Activated CD4-positive, CD25-positive, alpha-beta regulatory T cell treated with anti-CD3 and anti-CD28 coated beads, Interleukin-2, amount 50 U/mL, for 16 hours (primary cell): ENCODE measurements around the gene ZCWPW1.
A peak's percentile ranks its signal among the peaks of the same experiment; 100 is the strongest.

Experiments
- DNase-seq: peaks from one replicate; pipeline ENCODE4 v3.0.0-alpha.2; 2020; ENCODE audit warnings: low read depth, low spot score

ZCWPW1 gene

DNA sequence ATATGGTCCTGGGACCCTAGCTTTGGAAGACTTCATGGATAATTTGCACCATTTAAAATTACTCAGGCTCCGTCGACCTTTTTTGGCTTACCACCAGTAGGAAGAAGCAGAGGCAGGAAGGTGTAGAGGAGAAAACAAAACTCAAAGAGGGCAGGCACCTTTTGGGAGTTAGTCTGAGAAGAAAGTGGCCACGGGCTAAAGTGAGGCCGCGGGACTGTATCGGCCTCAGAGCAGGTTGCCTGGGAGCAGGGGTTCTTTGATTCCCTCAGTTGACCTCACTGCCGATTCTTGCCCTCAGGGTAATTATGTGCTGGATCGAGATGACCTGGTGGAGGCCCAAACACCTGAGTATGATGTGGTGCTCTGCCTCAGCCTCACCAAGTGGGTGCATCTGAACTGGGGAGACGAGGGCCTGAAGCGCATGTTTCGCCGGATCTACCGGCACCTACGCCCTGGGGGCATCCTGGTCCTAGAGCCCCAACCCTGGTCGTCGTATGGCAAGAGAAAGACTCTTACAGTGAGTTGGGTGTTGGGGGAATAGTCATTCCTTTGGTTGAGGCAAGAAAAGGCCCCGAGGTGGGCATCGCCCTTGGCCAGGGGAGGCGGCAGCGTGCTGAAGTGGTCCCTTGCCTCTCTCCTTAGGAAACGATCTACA, 4.2 kb upstream of the ZCWPW1 start:
- no peak for DNase-seq

DNA sequence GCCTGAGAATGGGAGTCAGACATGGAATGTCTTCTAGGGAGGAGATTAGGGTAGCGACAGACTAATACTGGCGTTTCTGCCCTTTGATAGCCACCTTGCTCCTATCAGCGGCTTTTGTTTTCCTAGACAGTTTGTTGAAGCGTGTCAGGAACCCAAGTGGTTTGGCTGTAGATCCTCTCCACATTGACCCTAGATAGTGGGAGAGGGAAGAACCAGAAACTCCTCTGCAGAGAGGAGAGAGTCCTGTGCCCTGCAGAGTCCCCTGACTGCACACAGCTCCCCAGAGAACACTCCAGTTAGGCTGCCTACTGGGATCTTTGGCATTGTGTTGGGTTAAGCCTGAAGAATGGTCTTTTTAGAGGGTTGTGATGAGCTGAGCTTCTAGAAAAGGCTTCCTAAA, 3.5 kb upstream of the ZCWPW1 start:
- DNase-seq: no peak

DNA sequence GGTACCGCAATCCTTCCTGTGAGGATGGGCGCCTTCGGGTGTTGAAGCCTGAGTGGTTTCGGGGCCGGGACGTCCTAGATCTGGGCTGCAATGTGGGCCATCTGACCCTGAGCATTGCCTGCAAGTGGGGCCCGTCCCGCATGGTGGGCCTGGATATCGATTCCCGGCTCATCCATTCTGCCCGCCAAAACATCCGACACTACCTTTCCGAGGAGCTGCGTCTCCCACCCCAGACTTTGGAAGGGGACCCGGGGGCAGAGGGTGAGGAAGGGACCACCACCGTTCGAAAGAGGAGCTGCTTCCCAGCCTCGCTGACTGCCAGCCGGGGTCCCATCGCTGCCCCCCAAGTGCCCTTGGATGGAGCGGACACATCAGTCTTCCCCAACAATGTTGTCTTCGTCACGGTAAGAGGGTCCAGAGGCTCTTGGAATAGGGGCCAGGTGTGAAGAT, 2.8 kb upstream of the ZCWPW1 start:
- no peak for DNase-seq

DNA sequence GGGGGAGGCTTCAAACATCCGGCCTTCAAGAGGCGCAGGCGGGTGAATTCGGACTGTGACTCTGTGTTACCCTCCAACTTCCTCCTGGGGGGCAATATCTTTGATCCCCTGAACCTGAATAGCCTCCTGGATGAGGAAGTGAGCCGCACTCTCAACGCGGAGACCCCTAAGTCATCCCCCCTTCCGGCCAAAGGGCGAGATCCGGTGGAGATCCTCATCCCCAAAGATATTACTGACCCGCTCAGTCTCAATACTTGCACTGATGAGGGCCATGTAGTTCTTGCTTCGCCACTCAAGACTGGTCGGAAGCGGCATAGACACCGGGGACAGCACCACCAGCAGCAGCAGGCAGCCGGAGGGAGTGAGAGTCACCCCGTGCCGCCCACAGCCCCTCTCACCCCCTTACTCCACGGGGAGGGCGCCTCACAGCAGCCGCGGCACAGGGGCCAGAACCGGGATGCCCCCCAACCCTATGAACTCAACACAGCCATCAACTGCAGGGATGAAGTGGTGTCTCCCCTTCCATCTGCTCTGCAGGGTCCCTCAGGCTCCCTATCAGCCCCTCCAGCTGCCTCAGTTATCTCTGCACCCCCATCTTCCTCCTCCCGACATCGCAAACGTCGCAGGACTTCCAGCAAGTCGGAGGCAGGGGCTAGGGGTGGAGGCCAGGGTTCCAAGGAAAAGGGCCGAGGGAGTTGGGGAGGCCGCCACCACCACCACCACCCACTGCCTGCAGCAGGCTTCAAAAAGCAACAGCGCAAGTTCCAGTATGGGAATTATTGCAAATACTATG, 2.2 kb upstream of the ZCWPW1 start:
- no peak for DNase-seq

DNA sequence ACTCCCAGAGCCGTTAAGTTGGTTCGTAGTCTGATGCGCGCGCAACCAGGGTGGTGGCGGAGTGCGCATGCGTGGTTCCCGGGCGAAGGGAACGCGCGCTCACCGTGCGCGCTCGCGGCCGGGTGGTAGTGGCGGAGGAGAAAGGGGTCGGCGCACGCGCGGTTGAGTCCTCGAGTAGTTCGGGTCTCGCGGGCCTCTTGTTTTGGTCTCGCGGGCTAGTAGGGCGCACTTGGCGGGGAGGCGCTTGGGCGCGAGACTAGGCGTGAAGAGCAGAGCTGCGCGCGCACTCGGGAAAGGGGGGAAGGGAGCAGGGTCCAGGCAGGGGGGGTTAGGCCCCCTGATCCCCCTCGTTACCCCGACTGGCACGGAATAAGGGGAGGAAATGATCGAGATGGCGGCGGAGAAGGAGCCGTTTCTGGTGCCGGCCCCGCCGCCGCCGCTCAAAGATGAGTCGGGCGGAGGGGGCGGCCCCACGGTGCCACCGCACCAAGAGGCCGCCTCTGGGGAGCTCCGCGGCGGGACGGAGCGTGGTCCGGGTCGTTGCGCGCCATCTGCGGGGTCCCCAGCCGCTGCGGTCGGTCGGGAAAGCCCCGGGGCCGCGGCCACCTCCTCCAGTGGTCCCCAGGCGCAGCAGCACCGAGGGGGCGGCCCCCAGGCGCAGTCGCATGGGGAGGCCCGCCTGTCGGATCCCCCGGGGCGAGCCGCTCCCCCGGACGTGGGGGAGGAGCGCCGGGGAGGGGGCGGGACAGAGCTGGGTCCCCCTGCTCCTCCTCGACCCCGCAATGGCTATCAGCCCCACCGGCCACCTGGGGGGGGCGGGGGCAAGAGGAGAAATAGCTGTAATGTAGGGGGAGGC, 1.4 kb upstream of the ZCWPW1 start, which contains the start of gene MEPCE:
MEPCE (plus strand) TSS at position 195 of the 856 bp plus-strand sequence; CDS start at position 383, 188 bp downstream.
- peak; percentile 90 for DNase-seq

DNA sequence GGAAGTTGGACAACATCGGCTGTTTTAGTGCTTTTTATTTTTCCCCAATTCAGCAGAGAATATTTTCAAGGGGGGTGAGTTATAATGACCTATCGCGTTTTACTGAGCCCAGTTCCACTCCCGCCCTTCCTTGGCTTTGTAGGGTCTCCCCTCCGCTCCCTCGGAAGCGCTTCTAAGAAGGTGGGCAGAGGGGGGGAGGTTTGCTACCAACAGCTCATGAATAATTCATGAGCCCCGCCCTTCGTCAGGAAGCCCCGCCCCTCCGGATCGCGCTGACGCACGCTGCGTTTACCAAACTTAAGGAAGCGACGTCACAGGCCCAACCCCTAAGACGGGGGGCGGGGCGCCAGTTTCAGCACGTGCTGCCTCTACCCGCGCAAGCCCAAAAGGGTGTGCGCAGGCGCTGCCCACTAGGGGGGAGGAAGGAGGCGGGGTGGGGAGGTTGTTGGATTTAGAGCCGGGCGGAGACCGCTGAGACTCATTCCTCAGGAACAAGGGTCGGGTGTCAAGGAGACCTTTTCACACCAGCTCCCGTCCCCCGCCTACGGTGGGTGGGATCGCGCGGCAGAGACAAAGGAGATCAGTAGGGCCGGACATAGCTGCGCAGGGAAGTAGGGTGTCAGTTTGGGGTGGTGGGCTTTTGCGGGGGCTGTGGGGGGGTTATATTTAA, 599 bp upstream of the ZCWPW1 start:
- DNase-seq: peak; percentile 100

DNA sequence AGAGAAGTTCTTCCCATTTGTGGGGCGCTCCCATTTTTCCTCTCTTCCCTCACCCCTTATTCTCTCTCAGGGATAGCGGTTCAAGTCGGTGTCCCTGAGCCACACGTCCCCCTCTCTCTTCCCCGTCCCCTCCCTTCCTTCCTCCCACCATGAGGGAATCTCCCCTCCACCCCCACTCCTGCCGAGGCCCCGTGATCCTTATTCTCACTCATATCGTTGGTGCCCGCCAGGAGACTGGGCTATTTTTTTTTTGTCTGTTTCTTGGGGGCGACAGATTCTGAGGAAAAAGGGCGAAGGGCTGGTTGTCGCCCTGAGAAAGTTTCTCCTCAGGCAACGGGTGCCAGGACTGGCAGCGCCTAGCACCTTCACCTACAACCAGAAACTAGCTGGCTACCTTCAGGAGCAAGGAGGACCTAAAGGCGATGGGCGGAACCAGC, 723 bp downstream of the ZCWPW1 start:
- DNase-seq: no peak

DNA sequence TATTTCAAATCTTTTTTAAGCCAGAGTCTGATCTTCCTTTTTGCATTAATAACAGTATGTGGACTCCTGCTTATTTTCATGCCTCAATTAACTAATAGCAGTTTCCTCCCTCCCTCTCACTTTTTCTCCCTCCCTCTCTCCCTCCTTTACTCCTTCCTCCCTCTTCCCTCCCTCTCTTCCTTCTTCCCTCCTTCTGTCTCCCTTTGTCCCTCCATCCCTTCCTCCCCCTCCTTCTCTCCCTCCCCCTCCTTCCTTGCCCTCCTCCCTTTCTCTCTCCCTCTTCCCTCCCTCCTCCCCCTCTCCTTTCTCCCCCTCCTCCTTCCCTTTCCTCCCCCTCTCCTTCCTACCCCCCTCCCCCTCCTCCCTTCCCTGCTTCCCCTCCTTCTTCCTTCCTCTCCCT, 2.0 kb downstream of the ZCWPW1 start:
- no peak for DNase-seq

DNA sequence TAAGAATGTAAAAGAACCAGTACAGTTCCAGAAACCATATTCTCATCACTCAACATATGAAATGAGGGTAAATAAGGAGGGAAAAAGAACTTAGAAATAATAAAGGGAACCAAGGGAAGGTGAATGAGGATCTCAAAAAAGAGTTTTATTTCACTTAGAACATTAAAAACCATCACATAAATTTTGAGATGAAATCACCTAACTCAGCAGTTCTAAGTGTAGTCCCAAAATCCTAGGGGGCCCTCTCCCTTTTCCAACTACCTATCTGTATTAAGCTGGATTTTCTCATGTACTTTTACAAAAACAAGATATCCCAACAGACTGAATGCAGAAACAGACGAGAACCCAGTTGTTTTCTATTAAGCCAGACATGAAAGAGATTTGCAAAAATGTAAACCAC, 3.2 kb downstream of the ZCWPW1 start:
- no peak for DNase-seq

DNA sequence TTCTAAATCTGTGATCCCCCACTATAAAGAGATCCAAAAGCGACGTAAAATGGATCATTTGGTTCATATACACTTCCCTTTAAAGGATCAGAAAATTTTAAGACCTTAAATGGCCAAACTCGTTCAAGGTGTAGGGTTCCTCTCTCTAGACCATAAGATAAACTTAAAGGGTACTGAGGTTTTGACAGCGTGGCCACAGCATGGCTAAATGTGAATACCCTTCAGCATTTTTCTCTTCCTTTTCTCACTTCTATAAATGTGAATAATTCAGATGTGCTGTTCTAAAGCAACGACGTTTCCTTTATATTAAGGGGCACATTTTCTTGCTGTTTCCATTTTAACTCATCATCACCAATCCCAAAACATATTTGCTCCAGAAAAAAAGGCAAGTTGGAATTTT, 5.2 kb downstream of the ZCWPW1 start:
- no peak for DNase-seq

DNA sequence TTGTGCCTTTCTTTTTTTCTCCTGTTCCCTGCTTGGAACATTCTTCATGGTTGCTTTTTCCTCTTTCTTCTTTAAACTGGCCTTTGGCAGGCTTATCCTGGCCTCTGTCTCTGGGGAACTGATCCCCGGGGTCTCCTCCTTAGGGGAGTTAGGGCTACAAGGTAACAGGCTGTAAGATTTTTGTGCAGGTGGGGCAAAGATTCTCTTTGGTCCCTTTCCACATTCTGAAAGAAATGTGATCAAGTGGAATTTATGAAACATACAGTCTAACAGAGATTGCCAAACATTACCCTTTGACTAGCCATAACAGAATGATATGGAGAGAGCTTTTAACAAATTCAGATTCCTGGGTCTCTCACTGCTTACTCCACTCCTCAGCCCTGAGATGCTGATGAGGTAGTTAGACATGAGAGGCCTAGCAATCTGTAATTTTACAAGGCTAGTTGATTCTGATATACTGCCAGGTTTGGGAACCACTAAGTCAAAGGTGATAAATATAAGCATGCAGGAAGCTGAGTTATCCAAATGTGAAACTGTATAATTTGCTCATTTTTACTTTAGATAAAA, 8.8 kb downstream of the ZCWPW1 start:
- DNase-seq: no peak

DNA sequence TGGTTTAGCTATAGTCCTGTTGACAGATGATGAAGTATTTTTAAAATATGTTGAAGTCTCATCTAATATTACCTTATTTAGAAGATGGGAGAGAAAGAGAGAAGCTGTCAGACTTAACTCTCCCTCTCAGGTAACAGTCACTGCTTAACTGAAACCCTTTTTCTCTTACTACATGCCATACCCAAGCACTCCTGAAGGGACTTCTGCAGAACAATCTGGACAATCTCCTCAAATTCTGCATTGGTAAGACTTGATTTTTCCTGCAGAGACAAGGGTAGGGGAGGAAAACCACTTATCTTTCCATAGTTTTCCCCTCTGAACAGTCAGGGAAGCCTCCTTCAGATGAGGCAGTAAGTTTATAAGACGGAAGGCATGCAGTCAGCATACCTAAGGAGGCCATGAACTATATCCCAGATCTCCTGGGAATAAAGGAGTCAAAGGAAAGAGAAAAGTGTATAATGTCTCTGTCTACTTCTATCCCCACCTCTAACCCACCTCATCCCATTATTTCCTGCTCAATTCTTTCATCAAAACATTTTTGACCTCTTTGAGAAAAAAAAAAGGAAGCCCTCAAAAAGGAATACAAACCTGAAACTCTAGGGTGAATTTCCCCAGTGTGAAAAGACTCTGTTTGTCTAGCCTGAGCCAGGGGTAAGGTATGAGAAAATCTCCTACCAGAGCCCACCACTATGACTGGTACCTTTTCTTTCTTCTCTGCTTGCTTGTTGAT, 9.4 kb downstream of the ZCWPW1 start:
- DNase-seq: no peak

DNA sequence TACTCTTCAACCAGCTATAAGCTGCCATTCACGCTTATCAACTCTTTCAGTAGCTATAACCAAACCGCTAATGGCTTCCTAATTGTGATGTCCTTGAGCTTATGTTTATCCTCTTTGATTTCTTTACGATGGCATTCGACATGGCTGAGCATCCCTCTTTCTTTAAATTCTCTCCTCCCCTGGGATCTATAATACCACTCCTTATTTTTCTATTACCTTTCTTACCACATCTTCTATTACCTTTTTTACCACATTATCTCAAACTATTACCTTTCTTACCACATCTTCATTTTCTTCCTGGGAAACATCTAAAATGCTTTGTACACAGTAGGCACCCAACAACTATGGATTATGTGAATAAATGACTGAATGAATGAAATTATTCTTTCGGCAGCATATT, 13.1 kb downstream of the ZCWPW1 start:
- DNase-seq: no peak

DNA sequence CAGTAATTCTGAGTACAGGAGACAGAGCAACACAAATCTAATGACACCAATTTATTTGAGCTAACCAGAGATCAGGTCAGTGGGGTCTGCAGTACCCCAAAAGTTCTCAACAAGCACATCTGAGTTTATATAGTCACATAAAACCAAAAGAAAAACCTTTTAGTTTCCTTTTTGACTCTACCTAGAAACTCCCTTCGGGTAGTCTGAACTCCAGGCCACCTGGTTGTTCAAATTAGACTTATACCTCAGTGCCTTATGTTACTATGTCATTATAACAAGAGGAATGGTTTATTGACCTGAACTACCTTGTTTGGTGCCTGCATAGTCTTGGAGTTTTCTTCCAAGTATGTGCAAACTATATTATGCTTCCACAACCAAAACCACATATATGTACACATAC, 14.6 kb downstream of the ZCWPW1 start:
- no peak for DNase-seq

DNA sequence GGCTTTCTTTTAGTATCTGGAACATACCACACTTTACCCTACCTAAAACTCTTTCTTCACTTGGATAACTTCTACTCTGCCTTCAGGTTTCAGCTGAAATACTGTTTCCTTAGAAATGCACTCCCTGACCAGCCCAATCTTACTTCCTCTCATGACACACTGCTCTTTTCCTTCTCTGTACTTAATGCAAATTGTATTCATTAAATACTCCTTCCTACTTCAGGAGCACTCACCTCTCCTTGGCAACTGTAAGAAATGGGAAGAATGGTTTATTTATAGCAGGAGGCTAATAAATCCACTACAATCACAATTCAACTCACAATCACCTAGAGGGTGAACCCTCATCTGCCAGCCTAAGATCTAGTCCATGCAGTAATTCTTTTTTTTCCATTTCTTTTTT, 15.2 kb downstream of the ZCWPW1 start:
- DNase-seq: no peak

DNA sequence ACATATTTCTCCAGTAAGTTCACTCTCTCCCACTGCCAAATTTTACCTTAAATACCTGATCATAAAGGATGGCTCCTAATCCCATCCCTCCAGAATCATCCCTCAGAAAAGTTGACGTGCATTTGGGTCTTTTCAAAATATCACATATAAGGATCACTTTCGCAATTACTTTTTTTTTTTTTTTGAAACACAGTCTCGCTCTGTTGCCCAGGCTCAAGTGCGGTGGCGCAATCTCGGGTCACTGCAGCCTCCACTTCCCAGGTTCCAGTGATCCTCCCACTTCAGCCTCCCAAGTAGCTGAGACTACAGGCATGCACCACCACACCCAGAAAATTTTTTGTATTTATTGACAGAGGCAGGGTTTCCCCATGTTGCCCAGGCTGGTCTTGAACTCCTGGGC, 17.4 kb downstream of the ZCWPW1 start:
- DNase-seq: no peak

DNA sequence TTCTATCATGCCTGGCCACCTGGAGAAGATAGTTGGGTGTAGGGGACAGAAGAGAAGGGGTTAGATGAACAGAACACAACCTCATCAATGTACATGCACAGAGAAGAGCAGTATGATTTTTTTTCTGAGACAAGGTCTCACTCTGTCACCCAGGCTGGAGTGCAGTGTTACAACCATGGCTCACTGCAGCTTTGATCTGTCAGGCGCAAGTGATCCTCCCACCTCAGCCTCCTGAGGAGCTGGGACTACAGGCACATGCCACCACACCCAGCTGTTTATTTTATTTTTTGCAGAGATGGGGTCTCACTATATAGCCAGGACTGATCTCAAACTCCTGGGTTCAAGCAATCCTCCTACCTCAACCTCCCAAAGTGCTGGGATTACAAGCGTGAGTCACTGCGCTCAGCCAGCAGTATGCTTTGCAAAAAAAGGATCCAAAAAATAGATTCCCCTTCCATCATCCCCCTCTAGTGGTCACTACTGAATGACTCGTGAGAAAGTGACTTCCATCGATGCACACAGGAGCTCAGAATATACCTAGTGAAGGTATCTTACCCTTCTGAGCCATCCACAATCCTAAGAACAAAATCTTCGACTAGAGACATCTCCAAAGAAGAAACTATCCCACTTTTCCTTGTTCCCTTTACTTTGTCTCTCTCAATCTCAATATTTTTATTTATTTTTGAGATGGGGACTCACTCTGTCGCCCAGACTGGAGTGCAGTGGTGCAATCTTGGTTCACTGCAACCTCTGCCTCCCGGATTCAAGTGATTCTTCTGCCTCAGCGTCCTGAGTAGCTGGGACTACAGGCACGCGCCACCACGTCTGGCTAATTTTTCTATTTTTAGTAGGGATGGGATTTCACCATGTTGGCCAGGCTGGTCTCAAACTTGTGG, 21.0 kb downstream of the ZCWPW1 start:
- no peak for DNase-seq

DNA sequence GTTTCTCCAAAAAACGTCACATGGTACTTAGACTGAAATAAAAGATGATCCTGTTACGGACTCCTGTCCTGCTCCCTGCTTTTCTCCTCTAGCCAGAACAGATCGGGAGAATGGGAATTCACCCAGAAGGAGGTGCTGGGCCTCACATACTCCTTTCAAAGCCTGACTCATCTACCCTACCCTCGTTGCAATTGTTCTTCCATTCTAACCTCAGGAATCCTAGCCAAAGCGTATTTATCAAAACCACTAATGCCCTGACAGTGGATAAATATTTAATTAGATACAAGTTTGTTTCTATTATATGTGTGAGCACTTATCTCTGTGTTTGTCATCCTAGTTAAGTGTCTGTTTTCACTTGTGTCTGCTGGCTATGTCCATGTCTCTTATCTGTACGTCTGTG, 21.7 kb downstream of the ZCWPW1 start:
- no peak for DNase-seq

DNA sequence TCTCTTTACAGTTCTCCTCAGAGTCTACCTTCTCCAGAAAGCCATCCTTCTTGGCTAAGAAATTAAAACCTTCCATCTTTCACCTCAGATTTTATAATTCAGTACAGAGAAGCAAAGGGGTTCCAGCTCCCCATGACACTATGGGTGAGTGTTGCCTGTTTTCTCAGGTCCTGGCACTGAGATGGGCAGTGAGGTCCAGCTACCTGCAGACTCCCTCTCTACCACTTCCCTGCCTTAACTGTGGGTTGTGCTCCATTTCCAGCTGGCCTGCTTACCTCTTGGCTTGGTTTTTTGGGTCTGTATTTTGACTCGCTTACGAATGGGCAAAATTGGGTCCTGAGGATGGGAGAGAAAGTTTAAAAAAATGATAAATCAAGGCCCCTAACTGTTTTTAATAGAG, 26.3 kb downstream of the ZCWPW1 start:
- DNase-seq: no peak

DNA sequence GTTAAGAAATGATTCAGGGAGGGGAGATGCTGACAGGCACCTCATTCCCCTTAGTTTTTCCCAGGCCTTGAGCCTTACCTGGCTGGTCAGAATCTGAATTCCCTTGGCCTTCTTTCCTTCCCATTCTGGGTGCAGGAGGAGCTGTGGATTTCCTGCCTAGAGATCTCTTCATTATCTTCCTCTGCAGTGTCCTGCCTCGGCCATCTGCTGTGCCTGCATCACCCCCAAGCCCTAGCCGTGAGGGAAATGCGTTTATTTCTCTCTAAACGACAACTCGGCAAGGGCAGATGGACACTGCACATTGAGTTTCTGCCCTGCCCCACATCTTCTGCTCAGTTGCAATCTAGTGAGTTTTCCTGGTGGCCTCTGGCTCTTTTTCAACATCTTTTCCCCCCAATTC, 26.7 kb downstream of the ZCWPW1 start:
- DNase-seq: no peak
